Erythroblast (primary cell): ENCODE measurements around the gene OSBPL9.

Source experiments
- GATA1 ChIP-seq: IDR thresholded peaks from 2 replicates; pipeline ENCODE4 v1.6.1; 2011; ENCODE audit warnings: low read depth, mild to moderate bottlenecking, control low read depth, low read length, moderate library complexity
- POLR2A ChIP-seq: IDR thresholded peaks from 2 replicates; pipeline ENCODE4 v1.6.1; 2011; ENCODE audit warnings: mild to moderate bottlenecking, low read length

- TF ChIP-seq POLR2A (no peak), GATA1 (no peak)
Observed at GRCh38 chr1:51654000-51654399, 37.1 kb downstream of the OSBPL9 start.
